Measurements from ENCODE around the gene PKLR. TPM values are rescaled to one million over a fixed set of nuclear protein-coding genes. Genes with fewer than 3 reads are reported as not detected.
"Not testable (repeated sequence)": the region's sequence is repeated elsewhere in the genome, so short reads cannot be mapped to it uniquely, and the experiment has no call there.

Gene PKLR
- total RNA-seq, 1 experiment from 2014 or later: not detected

GRCh38 chr1:155293086-155293749 is 8.0 kb downstream of the PKLR start:
- Histone ChIP-seq H2AFZ (ENCODE audit: low read length) (no peak overlapping the region), H2BK120ac (ENCODE audit: low read depth, low read length, poor library complexity, severe bottlenecking) (no peak overlapping the region), H3K79me1 (ENCODE audit: insufficient read depth, low read depth, low read length, poor library complexity, severe bottlenecking) (no peaks in the 10 kb centered on the region), H4K8ac (replicated peaks; ENCODE audit: insufficient read length, low read depth, low read length) (no peak overlapping the region), H2BK15ac (ENCODE audit: low read depth, low read length) (no peak overlapping the region), H2BK12ac (ENCODE audit: insufficient read length, low read depth, low read length) (no peak overlapping the region), H3T11ph (ENCODE audit: low read length) (no peak overlapping the region), H3K4ac (ENCODE audit: low read depth, low read length) (no peak overlapping the region), H3K23ac (ENCODE audit: insufficient read length, low read depth, low read length) (no peak overlapping the region), H3K18ac (ENCODE audit: insufficient read length, low read depth, low read length) (no peak overlapping the region), H3K27me3 (ENCODE audit: insufficient read depth, low read length) (no peaks in the 10 kb centered on the region; the same call in 1 of the 2 replicates), H3K56ac (ENCODE audit: insufficient read length, low read depth, low read length) (no peak overlapping the region), H2BK5ac (ENCODE audit: insufficient read length, low read length) (no peak overlapping the region), H3K14ac (ENCODE audit: insufficient read depth, low read length) (no peak overlapping the region; the same call in 1 of the 2 replicates), H4K20me1 (ENCODE audit: control insufficient read depth, insufficient read depth, insufficient read length) (no peaks in the 10 kb centered on the region), H3K27ac (ENCODE audit: insufficient read length, low read depth, low read length) (no peak overlapping the region), H4K91ac (ENCODE audit: insufficient read length, low read depth, low read length) (no peak overlapping the region), H3K9ac (ENCODE audit: extremely low read depth, insufficient read length, low read length) (no peak overlapping the region), H4K5ac (ENCODE audit: insufficient read length, low read depth, low read length) (no peak overlapping the region), H3K9me3 (ENCODE audit: control insufficient read depth, low read depth, low read length) (no peaks in the 10 kb centered on the region), H3K4me2 (ENCODE audit: insufficient read depth, insufficient read length, low read length) (no peak overlapping the region), H3K4me1 (ENCODE audit: insufficient read depth, low read length) (no peaks in the 10 kb centered on the region; the same call in 1 of the 2 replicates), H2BK20ac (ENCODE audit: low read depth, low read length, poor library complexity, severe bottlenecking) (no peak overlapping the region), H3K79me2 (ENCODE audit: insufficient read depth, low read length) (no peaks in the 10 kb centered on the region), H3K23me2 (ENCODE audit: insufficient read length, low read depth, low read length, poor library complexity, severe bottlenecking) (peaks cover 12% of the 10 kb centered on the region), H2AK5ac (ENCODE audit: insufficient read length, low read length) (no peak overlapping the region)
- WGBS (ENCODE audit: extremely low coverage, insufficient read length, low lambda C conversion rate): no CpG with 5 or more reads among the region's 17 CpGs
- peaks cover 18% of the 10 kb centered on the region for H3K27me3 Mint-ChIP-seq (ENCODE audit: low read depth)
- H3K4me1 Mint-ChIP-seq: peaks cover 12 to 23% of the 10 kb centered on the region in 2 experiments
- H3K36me3 Mint-ChIP-seq (ENCODE audit: insufficient read depth in 1 of 3, low read depth in 3 of 3): peaks cover 0 to 5% (median 0%) of the 10 kb centered on the region in 3 experiments; a peak in 1 of 7 replicates
- no peak overlapping the region for H3K27ac Mint-ChIP-seq
- no peak for TF ChIP-seq CTCF (conservative IDR thresholded peaks at IDR 0.05)
- DNase-seq: no peak
- H3K9me3 Mint-ChIP-seq: no peaks in the 10 kb centered on the region
- no peak overlapping the region for H3K4me3 Mint-ChIP-seq

- not testable (repeated sequence) for H3K79me2 ChIP-seq (ENCODE audit: insufficient read depth, low read length); H3K9me3 Mint-ChIP-seq; H3K4ac ChIP-seq (ENCODE audit: low read depth, low read length); H3T11ph ChIP-seq (ENCODE audit: low read length); H3K9ac ChIP-seq (ENCODE audit: extremely low read depth, insufficient read length, low read length); H3K18ac ChIP-seq (ENCODE audit: insufficient read length, low read depth, low read length); H3K4me3 Mint-ChIP-seq; H3K27ac ChIP-seq (ENCODE audit: insufficient read length, low read depth, low read length); H2BK5ac ChIP-seq (ENCODE audit: insufficient read length, low read length); H3K14ac ChIP-seq (ENCODE audit: insufficient read depth, low read length); H4K91ac ChIP-seq (ENCODE audit: insufficient read length, low read depth, low read length); H2BK120ac ChIP-seq (ENCODE audit: low read depth, low read length, poor library complexity, severe bottlenecking); H3K36me3 Mint-ChIP-seq (ENCODE audit: insufficient read depth in 1 of 3, low read depth in 3 of 3); H3K4me2 ChIP-seq (ENCODE audit: insufficient read depth, insufficient read length, low read length); H3K23ac ChIP-seq (ENCODE audit: insufficient read length, low read depth, low read length); H4K5ac ChIP-seq (ENCODE audit: insufficient read length, low read depth, low read length); H4K8ac ChIP-seq (replicated peaks; ENCODE audit: insufficient read length, low read depth, low read length); H4K20me1 ChIP-seq (ENCODE audit: control insufficient read depth, insufficient read depth, insufficient read length); H2AK5ac ChIP-seq (ENCODE audit: insufficient read length, low read length); DNase-seq; H2BK12ac ChIP-seq (ENCODE audit: insufficient read length, low read depth, low read length); H3K4me1 Mint-ChIP-seq; H2AFZ ChIP-seq (ENCODE audit: low read length); H3K79me1 ChIP-seq (ENCODE audit: insufficient read depth, low read depth, low read length, poor library complexity, severe bottlenecking); H2BK15ac ChIP-seq (ENCODE audit: low read depth, low read length); H3K27ac Mint-ChIP-seq; H3K56ac ChIP-seq (ENCODE audit: insufficient read length, low read depth, low read length); H3K4me1 ChIP-seq (ENCODE audit: insufficient read depth, low read length); H3K27me3 ChIP-seq (ENCODE audit: insufficient read depth, low read length); H2BK20ac ChIP-seq (ENCODE audit: low read depth, low read length, poor library complexity, severe bottlenecking); H3K9me3 ChIP-seq (ENCODE audit: control insufficient read depth, low read depth, low read length)
- peaks cover 16% of the 10 kb centered on the region for H3K27me3 Mint-ChIP-seq (ENCODE audit: low read depth)
- no CpG with 5 or more reads among the region's 10 CpGs for WGBS (ENCODE audit: extremely low coverage, insufficient read length, low lambda C conversion rate)
- peaks cover 12% of the 10 kb centered on the region for H3K23me2 ChIP-seq (ENCODE audit: insufficient read length, low read depth, low read length, poor library complexity, severe bottlenecking)
Measured at GRCh38 chr1:155291006-155291405, 10.2 kb downstream of the PKLR start.
